Neural cell (in vitro differentiated cells): Measurements from ENCODE around the gene SRPK1.

Source experiments
- EP300 ChIP-seq: fragments of 450-650 bp; conservative IDR thresholded peaks from 2 replicates; pipeline ENCODE4 v1.6.1; 2014; ENCODE audit warnings: antibody characterized with exemption, mild to moderate bottlenecking, moderate library complexity; ENCODE audit not compliant: poor library complexity, severe bottlenecking
- EZH2 ChIP-seq: fragments of 200-600, 300-800 bp; shearing (Covaris generic), sonication (generic); IDR thresholded peaks from 2 replicates; pipeline ENCODE4 v1.6.1; 2014; ENCODE audit warnings: antibody characterized with exemption, low read length, borderline replicate concordance, mild to moderate bottlenecking; ENCODE audit not compliant: insufficient read depth, poor library complexity, severe bottlenecking
- MXI1 ChIP-seq: fragments of 450-650 bp; conservative IDR thresholded peaks from 2 replicates; pipeline ENCODE4 v1.6.1; 2014; ENCODE audit warnings: antibody characterized with exemption, mild to moderate bottlenecking; ENCODE audit not compliant: poor library complexity, severe bottlenecking
- POLR2AphosphoS5 ChIP-seq: IDR thresholded peaks from 2 replicates; pipeline ENCODE4 v1.6.1; 2012
- RAD21 ChIP-seq: fragments of 450-650 bp; conservative IDR thresholded peaks from 2 replicates; pipeline ENCODE4 v1.6.1; 2014; ENCODE audit warnings: antibody characterized with exemption, mild to moderate bottlenecking, moderate library complexity
- SMC3 ChIP-seq: fragments of 450-650 bp; conservative IDR thresholded peaks from 2 replicates; pipeline ENCODE4 v1.6.1; 2014; ENCODE audit warnings: antibody characterized with exemption, mild to moderate bottlenecking, moderate library complexity; ENCODE audit not compliant: poor library complexity
- TAF1 ChIP-seq: IDR thresholded peaks from 2 replicates; pipeline ENCODE4 v1.6.1; 2012; ENCODE audit warnings: low read depth
- TF ChIP-seq, protein P1 (sequence below): fragments of 450-650 bp; IDR thresholded peaks from 2 replicates; pipeline ENCODE4 v1.5.1; 2014; ENCODE audit warnings: antibody characterized with exemption, mild to moderate bottlenecking, moderate library complexity; ENCODE audit not compliant: poor library complexity, severe bottlenecking

DNA sequence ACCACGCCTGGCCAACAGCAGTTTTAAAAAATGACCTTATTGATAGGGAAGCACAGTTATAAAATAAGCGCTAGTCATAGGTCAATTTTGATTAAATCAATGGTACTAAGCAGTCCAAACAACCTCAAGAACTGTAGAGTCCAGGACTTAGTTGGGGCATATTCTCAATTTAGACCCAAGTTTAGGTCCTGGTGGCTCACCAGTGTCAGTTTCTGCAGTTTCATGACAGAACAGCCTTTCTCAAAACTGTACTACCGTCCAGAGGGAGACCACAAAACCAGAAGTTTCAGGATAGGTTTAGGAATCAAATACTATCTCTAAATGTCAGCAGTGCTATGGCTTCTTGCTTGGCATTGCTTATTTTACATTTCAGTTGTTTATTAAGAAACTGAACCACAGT lies 76.6 kb downstream of the SRPK1 start:
- TF ChIP-seq, protein P1, sequence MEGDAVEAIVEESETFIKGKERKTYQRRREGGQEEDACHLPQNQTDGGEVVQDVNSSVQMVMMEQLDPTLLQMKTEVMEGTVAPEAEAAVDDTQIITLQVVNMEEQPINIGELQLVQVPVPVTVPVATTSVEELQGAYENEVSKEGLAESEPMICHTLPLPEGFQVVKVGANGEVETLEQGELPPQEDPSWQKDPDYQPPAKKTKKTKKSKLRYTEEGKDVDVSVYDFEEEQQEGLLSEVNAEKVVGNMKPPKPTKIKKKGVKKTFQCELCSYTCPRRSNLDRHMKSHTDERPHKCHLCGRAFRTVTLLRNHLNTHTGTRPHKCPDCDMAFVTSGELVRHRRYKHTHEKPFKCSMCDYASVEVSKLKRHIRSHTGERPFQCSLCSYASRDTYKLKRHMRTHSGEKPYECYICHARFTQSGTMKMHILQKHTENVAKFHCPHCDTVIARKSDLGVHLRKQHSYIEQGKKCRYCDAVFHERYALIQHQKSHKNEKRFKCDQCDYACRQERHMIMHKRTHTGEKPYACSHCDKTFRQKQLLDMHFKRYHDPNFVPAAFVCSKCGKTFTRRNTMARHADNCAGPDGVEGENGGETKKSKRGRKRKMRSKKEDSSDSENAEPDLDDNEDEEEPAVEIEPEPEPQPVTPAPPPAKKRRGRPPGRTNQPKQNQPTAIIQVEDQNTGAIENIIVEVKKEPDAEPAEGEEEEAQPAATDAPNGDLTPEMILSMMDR = no peak
- TF ChIP-seq POLR2AphosphoS5 (no peak), TAF1 (no peak), MXI1 (no peak), EZH2 (no peak), RAD21 (no peak), SMC3 (no peak), EP300 (no peak)
